T-helper 17 cell (primary cell): ENCODE results near the gene INTS14. TPM values are rescaled to one million over a fixed set of nuclear protein-coding genes. Genes with fewer than 3 reads are reported as not detected.

Source experiments
- ATAC-seq: fragments of 150-1000 bp; cut with Tn5 transposase; 2 replicates; pipeline ENCODE4 v1.10.0; 2021; ENCODE audit warnings: mild to moderate bottlenecking, moderate library complexity
- DNase-seq, 3 donors: peaks; one replicate each; pipeline versions ENCODE4 v3.0.0 to v3.0.0-alpha.2; 2020 to 2021
- H3K9me3 ChIP-seq: one replicate; pipeline ENCODE4 v1.7.0; 2013; ENCODE audit warnings: low read length, mild to moderate bottlenecking; ENCODE audit not compliant: control insufficient read depth, poor library complexity, severe bottlenecking
- H3K27ac Mint-ChIP-seq: one replicate; pipeline ENCODE4 v1.8.0; 2022; ENCODE audit warnings: mild to moderate bottlenecking, moderate library complexity, mixed read lengths
- H3K27me3 Mint-ChIP-seq: one replicate; pipeline ENCODE4 v1.8.0; 2022; ENCODE audit warnings: mixed read lengths
- H3K36me3 Mint-ChIP-seq: one replicate; pipeline ENCODE4 v1.8.0; 2022; ENCODE audit warnings: low read depth, mixed read lengths
- H3K4me1 Mint-ChIP-seq: one replicate; pipeline ENCODE4 v1.8.0; 2022; ENCODE audit warnings: mild to moderate bottlenecking, mixed read lengths
- H3K4me3 Mint-ChIP-seq: one replicate; pipeline ENCODE4 v1.8.0; 2022; ENCODE audit warnings: mild to moderate bottlenecking, moderate library complexity, mixed read lengths
- total RNA-seq, 4 donors: library from RNA in 2 of 4; stranded (reverse) in 2 of 4; gene quantifications; one replicate each; pipeline ENCODE4 v1.2.3 and lab custom pipeline; 2022 to 2026

INTS14 gene
- total RNA-seq, 2 donors from 2014 or later = 19.2 to 23.7 TPM

- H3K27ac Mint-ChIP-seq = peak overlapping the region; percentile 88
- DNase-seq = no peak
- no peak overlapping the region for H3K4me3 Mint-ChIP-seq
- no peaks in the 10 kb centered on the region for H3K9me3 ChIP-seq
- ATAC-seq = no peak
- H3K4me1 Mint-ChIP-seq = peaks cover 25% of the 10 kb centered on the region
- H3K27me3 Mint-ChIP-seq = no peaks in the 10 kb centered on the region
- H3K36me3 Mint-ChIP-seq = peaks cover 12% of the 10 kb centered on the region
Measured at GRCh38 chr15:65584241-65584640, 26.7 kb downstream of the INTS14 start.

- H3K27me3 Mint-ChIP-seq = no peaks in the 10 kb centered on the region
- peaks cover 12% of the 10 kb centered on the region for H3K36me3 Mint-ChIP-seq
Measured at GRCh38 chr15:65583701-65584100, 27.2 kb downstream of the INTS14 start.

GRCh38 chr15:65580287-65580686 is 30.6 kb downstream of the INTS14 start:
- Mint-ChIP-seq H3K27ac (peak overlapping the region; percentile 69), H3K4me1 (peaks cover 17% of the 10 kb centered on the region), H3K4me3 (no peak overlapping the region), H3K36me3 (peaks cover 3% of the 10 kb centered on the region), H3K27me3 (no peaks in the 10 kb centered on the region)
- H3K9me3 ChIP-seq = no peaks in the 10 kb centered on the region
- ATAC-seq (no peak), DNase-seq (no peak)

More at GRCh38 chr15:65583701-65584100, 27.2 kb downstream of the INTS14 start:
- H3K9me3 ChIP-seq = no peaks in the 10 kb centered on the region
- DNase-seq (peak in 1 of 3 donors; percentile 21), ATAC-seq (peak; percentile 85)
- H3K27ac Mint-ChIP-seq = peak overlapping the region; percentile 88
- H3K4me1 Mint-ChIP-seq = peaks cover 25% of the 10 kb centered on the region
- no peak overlapping the region for H3K4me3 Mint-ChIP-seq

- peaks cover 17% of the 10 kb centered on the region for H3K4me1 Mint-ChIP-seq
- H3K27ac Mint-ChIP-seq = peak overlapping the region; percentile 69
Measured at GRCh38 chr15:65579762-65580161, 31.2 kb downstream of the INTS14 start.

GRCh38 chr15:65578904-65579728 is 31.8 kb downstream of the INTS14 start:
- Mint-ChIP-seq H3K4me1 (peaks cover 18% of the 10 kb centered on the region), H3K36me3 (peaks cover 3% of the 10 kb centered on the region), H3K4me3 (no peak overlapping the region), H3K27me3 (no peaks in the 10 kb centered on the region), H3K27ac (peak overlapping the region; percentile 69)
- DNase-seq (no peak), ATAC-seq (no peak)
- no peaks in the 10 kb centered on the region for H3K9me3 ChIP-seq

More at GRCh38 chr15:65579762-65580161, 31.2 kb downstream of the INTS14 start:
- no peaks in the 10 kb centered on the region for H3K9me3 ChIP-seq
- DNase-seq (no peak), ATAC-seq (no peak)
- Mint-ChIP-seq H3K36me3 (peaks cover 3% of the 10 kb centered on the region), H3K4me3 (no peak overlapping the region), H3K27me3 (no peaks in the 10 kb centered on the region)

- Mint-ChIP-seq H3K4me3 (no peak overlapping the region), H3K27ac (no peak overlapping the region), H3K27me3 (no peaks in the 10 kb centered on the region), H3K36me3 (peaks cover 3% of the 10 kb centered on the region), H3K4me1 (peaks cover 5% of the 10 kb centered on the region)
- H3K9me3 ChIP-seq = no peaks in the 10 kb centered on the region
- ATAC-seq (no peak), DNase-seq (no peak)
Measured at GRCh38 chr15:65577129-65577996, 33.6 kb downstream of the INTS14 start.

GRCh38 chr15:65576664-65577063 is 34.3 kb downstream of the INTS14 start:
- no peaks in the 10 kb centered on the region for H3K9me3 ChIP-seq
- Mint-ChIP-seq H3K4me3 (no peak overlapping the region), H3K27me3 (no peaks in the 10 kb centered on the region), H3K4me1 (peaks cover 2% of the 10 kb centered on the region), H3K36me3 (no peaks in the 10 kb centered on the region), H3K27ac (no peak overlapping the region)
- no peak for DNase-seq
- no peak for ATAC-seq

GRCh38 chr15:65571971-65572370 is 39.0 kb downstream of the INTS14 start:
- peak overlapping the region; percentile 8 for H3K27ac Mint-ChIP-seq
- H3K36me3 Mint-ChIP-seq = peaks cover 3% of the 10 kb centered on the region

GRCh38 chr15:65569728-65570127 is 41.2 kb downstream of the INTS14 start:
- Mint-ChIP-seq H3K27ac (no peak overlapping the region), H3K36me3 (peaks cover 7% of the 10 kb centered on the region), H3K27me3 (no peaks in the 10 kb centered on the region), H3K4me1 (peaks cover 2% of the 10 kb centered on the region), H3K4me3 (no peak overlapping the region)
- ATAC-seq (no peak), DNase-seq (no peak)
- no peaks in the 10 kb centered on the region for H3K9me3 ChIP-seq

More at GRCh38 chr15:65571971-65572370, 39.0 kb downstream of the INTS14 start:
- Mint-ChIP-seq H3K27me3 (no peaks in the 10 kb centered on the region), H3K4me3 (no peak overlapping the region), H3K4me1 (peaks cover 2% of the 10 kb centered on the region)
- DNase-seq (no peak), ATAC-seq (no peak)
- H3K9me3 ChIP-seq = no peaks in the 10 kb centered on the region

- no peaks in the 10 kb centered on the region for H3K9me3 ChIP-seq
- Mint-ChIP-seq H3K4me1 (no peaks in the 10 kb centered on the region), H3K36me3 (peaks cover 11% of the 10 kb centered on the region), H3K4me3 (no peak overlapping the region), H3K27me3 (no peaks in the 10 kb centered on the region), H3K27ac (no peak overlapping the region)
- DNase-seq = no peak
- ATAC-seq = no peak
Measured at GRCh38 chr15:65561934-65562333, 49.0 kb downstream of the INTS14 start.

GRCh38 chr15:65559941-65560340 is 51.0 kb downstream of the INTS14 start:
- no peaks in the 10 kb centered on the region for H3K4me1 Mint-ChIP-seq
- no peak overlapping the region for H3K4me3 Mint-ChIP-seq
- ATAC-seq (no peak), DNase-seq (no peak)
- H3K27ac Mint-ChIP-seq = no peak overlapping the region
- H3K27me3 Mint-ChIP-seq = no peaks in the 10 kb centered on the region
- H3K9me3 ChIP-seq = no peaks in the 10 kb centered on the region
- peaks cover 8% of the 10 kb centered on the region for H3K36me3 Mint-ChIP-seq

- DNase-seq (no peak), ATAC-seq (no peak)
- H3K36me3 Mint-ChIP-seq = peaks cover 4% of the 10 kb centered on the region
- no peak overlapping the region for H3K4me3 Mint-ChIP-seq
- no peaks in the 10 kb centered on the region for H3K4me1 Mint-ChIP-seq
- no peak overlapping the region for H3K27ac Mint-ChIP-seq
- H3K9me3 ChIP-seq = no peaks in the 10 kb centered on the region
- H3K27me3 Mint-ChIP-seq = no peaks in the 10 kb centered on the region
Measured at GRCh38 chr15:65558997-65559760, 51.8 kb downstream of the INTS14 start.

- Mint-ChIP-seq H3K4me3 (no peak overlapping the region), H3K27me3 (no peaks in the 10 kb centered on the region), H3K36me3 (peaks cover 4% of the 10 kb centered on the region), H3K27ac (no peak overlapping the region), H3K4me1 (no peaks in the 10 kb centered on the region)
- ATAC-seq (no peak), DNase-seq (no peak)
- H3K9me3 ChIP-seq = no peaks in the 10 kb centered on the region
Measured at GRCh38 chr15:65558336-65558735, 52.6 kb downstream of the INTS14 start.
